ENCODE data around the gene CTPS1. TPM values are rescaled to one million over a fixed set of nuclear protein-coding genes. Genes with fewer than 3 reads are reported as not detected.

Gene CTPS1
- total RNA-seq, 6 experiments from 2014 or later = 89.3 to 125 (median 91.6) TPM

- H3K4me3 Mint-ChIP-seq = no peak overlapping the region
Observed at GRCh38 chr1:40969445-40969844, 10.1 kb upstream of the CTPS1 start.

GRCh38 chr1:40971966-40972365, 7.5 kb upstream of the CTPS1 start:
- Mint-ChIP-seq H3K4me1 (ENCODE audit: low read depth) (peaks cover 62% of the 10 kb centered on the region), H3K9me3 (no peaks in the 10 kb centered on the region), H3K27ac (no peak overlapping the region), H3K36me3 (ENCODE audit: low read depth) (no peaks in the 10 kb centered on the region; the same call in 1 of the 2 replicates), H3K27me3 (ENCODE audit: insufficient read depth) (peaks cover 1% of the 10 kb centered on the region; the same call in 1 of the 2 replicates), H3K4me3 (no peak overlapping the region)
- no peak for DNase-seq
- TF ChIP-seq CTCF (IDR thresholded peaks at IDR 0.05) = no peak

More at GRCh38 chr1:40969445-40969844, 10.1 kb upstream of the CTPS1 start:
- no peaks in the 10 kb centered on the region for H3K36me3 Mint-ChIP-seq (ENCODE audit: low read depth)
- DNase-seq = no peak
- peaks cover 63% of the 10 kb centered on the region for H3K4me1 Mint-ChIP-seq (ENCODE audit: low read depth)
- no peaks in the 10 kb centered on the region for H3K9me3 Mint-ChIP-seq
- peaks cover 1% of the 10 kb centered on the region; the same call in 1 of the 2 replicates for H3K27me3 Mint-ChIP-seq (ENCODE audit: insufficient read depth)
- TF ChIP-seq CTCF (IDR thresholded peaks at IDR 0.05) = no peak
- peak overlapping the region; percentile 98 for H3K27ac Mint-ChIP-seq

- no peak overlapping the region for H3K27ac Mint-ChIP-seq
- peaks cover 1% of the 10 kb centered on the region; the same call in 1 of the 2 replicates for H3K27me3 Mint-ChIP-seq (ENCODE audit: insufficient read depth)
- H3K4me3 Mint-ChIP-seq = no peak overlapping the region
- no peaks in the 10 kb centered on the region; the same call in 1 of the 2 replicates for H3K36me3 Mint-ChIP-seq (ENCODE audit: low read depth)
- no peaks in the 10 kb centered on the region for H3K9me3 Mint-ChIP-seq
- no peak for DNase-seq
- no peak for TF ChIP-seq CTCF (IDR thresholded peaks at IDR 0.05)
- peaks cover 59% of the 10 kb centered on the region for H3K4me1 Mint-ChIP-seq (ENCODE audit: low read depth)
Observed at GRCh38 chr1:40973912-40974311, 5.6 kb upstream of the CTPS1 start.

- DNase-seq = no peak
- peak overlapping the region; percentile 14; the same call in 1 of the 2 replicates for H3K27ac Mint-ChIP-seq
- H3K36me3 Mint-ChIP-seq (ENCODE audit: low read depth) = no peaks in the 10 kb centered on the region; the same call in 1 of the 2 replicates
- H3K27me3 Mint-ChIP-seq (ENCODE audit: insufficient read depth) = peaks cover 1% of the 10 kb centered on the region; the same call in 1 of the 2 replicates
- no peak for TF ChIP-seq CTCF (IDR thresholded peaks at IDR 0.05)
- no peak overlapping the region for H3K4me3 Mint-ChIP-seq
- no peaks in the 10 kb centered on the region for H3K9me3 Mint-ChIP-seq
- H3K4me1 Mint-ChIP-seq (ENCODE audit: low read depth) = peaks cover 53% of the 10 kb centered on the region
Observed at GRCh38 chr1:40974945-40975344, 4.6 kb upstream of the CTPS1 start.

- Mint-ChIP-seq H3K27ac (peak overlapping the region; percentile 86), H3K4me3 (peak overlapping the region; percentile 62), H3K27me3 (ENCODE audit: insufficient read depth) (no peaks in the 10 kb centered on the region), H3K36me3 (ENCODE audit: low read depth) (peaks cover 14% of the 10 kb centered on the region), H3K4me1 (ENCODE audit: low read depth) (peaks cover 66% of the 10 kb centered on the region), H3K9me3 (no peaks in the 10 kb centered on the region)
- peak; percentile 93 for DNase-seq
- TF ChIP-seq CTCF (IDR thresholded peaks at IDR 0.05) = no peak
Observed at GRCh38 chr1:40976952-40977690, 2.4 kb upstream of the CTPS1 start.
